ENCODE results near the gene RSL24D1. TPM values are rescaled to one million over a fixed set of nuclear protein-coding genes. Genes with fewer than 3 reads are reported as not detected.
"Not testable (repeated sequence)": the region's sequence is repeated elsewhere in the genome, so short reads cannot be mapped to it uniquely, and the experiment has no call there.

Gene RSL24D1
- total RNA-seq, 1 experiment from 2014 or later = 64.8 TPM

DNA sequence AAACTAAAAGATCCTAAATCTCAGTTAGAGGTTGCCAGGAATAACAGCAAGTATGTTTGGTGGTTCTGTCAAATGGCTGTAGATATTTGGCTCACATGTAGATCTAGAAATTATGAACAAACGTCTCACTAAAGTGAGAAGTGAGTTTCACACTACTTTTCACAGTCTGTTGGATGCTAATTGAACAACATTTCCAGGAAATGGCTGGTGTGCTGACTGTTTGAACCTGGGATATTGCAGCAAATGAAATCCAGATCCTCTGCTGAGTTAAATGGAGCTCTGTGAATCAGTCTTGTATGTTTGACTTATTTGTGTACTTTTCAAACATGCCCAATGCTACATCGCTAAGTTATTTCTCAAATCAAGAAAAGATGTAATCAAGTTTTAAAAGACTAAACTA lies 21.3 kb upstream of the RSL24D1 start:
- no peak for DNase-seq (ENCODE audit: low read depth)

DNA sequence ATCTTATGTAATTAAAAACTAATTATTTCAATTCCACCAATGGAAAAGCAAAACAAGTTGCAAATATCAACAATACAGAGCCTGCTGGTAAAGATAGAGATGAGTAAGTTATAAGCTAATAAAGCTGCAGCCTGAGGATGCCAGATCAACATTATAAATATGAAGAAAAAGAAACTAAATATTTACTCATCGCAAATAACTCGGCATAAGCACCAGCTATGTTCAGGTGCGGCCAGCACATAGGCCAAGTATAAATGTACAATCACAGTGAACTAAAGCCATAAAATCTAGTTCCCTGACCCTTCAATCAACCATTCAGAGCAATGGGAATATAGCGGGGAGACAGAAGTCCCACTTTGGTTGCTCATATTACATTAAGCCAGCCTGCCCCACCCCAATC lies 7.7 kb upstream of the RSL24D1 start:
- DNase-seq (ENCODE audit: low read depth) = no peak

DNA sequence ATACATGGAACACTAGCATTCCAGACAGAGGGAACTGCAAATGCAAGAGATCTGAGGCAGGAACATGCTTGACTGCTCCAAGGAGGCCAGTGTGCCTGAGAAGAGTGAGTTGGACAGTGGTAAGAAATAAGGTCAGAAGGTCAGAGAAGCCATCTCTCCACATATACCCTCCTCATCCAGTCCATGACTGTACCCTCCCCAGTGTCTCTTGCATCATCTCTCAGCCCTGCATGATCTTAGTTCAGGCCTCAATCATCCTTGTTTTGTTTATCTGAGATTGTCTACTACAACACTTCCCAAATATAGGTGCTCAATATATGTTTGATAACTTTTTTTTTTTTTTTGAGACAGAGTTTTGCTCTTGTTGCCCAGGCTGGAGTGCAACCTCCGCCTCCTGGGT lies 5.5 kb upstream of the RSL24D1 start:
- no peak for DNase-seq (ENCODE audit: low read depth)

DNA sequence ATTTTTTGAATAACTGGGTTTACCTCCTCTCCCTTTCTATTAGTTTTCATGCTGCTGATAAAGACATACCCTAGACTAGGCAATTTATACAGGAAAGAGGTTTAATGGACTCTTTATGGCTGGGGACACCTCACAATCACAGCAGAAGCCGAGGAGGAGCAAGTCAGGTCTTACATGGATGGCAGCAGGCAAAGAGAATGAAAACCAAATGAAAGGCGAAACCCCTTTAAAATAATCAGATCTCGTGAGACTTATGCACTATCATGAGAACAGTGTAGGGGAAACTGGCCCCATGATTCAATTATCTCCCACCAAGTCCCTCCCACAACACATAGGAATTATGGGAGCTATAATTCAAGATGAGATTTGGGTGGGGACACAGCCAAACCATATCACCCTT lies 2.0 kb upstream of the RSL24D1 start:
- DNase-seq (ENCODE audit: low read depth) = no peak

DNA sequence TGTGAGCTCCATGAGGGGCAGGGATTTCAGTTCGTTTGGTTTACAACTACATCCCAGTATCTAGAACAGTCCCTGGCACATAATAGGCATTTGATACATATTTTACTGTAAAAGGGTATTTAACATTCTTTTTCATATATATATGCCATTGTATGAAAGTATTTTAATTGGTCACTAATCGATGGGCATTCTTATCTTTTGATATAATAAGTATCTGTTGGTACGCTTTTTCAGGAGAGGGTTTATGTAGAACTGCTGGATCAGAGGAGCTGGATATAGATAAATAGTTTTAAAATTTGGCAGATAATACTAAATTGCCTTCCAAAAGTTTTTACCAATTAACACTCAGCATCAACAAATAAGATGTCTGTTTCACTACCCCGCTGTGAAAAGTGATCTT lies 978 bp upstream of the RSL24D1 start:
- no peak for DNase-seq (ENCODE audit: low read depth)

DNA sequence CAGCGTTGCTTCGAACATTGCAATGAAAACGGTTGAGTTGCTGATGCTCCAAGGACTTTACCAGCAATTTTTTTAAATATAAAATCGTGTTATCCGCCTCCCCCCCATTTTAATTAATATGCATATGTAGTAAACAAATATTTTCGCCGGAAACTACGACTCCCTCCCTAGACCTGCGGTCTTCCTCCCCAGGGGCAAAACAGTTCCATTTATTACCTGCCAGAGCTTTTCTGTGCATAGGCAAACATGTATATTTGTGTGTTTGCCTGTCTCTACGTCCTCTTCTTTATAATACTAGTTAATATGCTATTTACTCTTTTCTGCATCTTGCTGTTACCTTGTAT lies 593 bp upstream of the RSL24D1 start:
- DNase-seq (ENCODE audit: low read depth) = no peak

DNA sequence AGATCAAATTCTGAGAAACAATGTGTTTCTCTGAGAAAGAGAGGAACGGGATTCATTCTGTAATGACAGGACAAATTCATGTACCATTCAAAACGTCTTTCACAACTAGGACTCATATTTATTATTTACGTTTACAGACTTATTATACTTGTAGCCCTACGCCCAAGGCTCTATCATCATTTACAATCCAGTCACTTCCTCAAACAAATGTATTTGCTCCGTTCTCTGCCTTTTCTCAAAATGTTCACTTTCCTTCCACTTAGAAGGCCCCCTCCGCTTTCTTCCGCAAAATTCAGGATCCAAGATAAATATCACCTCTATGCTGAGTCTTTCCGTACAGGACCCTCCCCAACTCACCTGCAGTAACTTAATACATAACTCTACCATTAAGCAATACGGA lies 745 bp downstream of the RSL24D1 start:
- no peak for DNase-seq (ENCODE audit: low read depth)

DNA sequence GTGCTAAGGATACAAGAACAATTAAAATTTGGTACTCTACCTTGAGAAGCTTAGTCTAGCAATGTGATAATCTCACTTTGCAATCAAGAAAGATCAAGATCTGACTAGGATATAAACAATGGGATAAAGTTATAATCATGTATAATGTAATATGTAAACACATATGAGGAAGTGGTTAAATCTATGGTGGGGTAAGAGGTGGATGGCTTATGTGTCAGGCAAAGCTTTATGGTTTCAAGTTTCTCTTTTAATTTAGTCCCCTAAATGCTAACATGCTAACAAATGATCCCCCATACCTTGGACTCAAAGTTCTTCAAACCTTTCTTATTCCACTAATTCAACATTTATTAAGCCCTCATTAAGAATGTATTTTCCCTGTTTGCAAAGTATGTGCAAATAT lies 2.5 kb downstream of the RSL24D1 start:
- no peak for DNase-seq (ENCODE audit: low read depth)

DNA sequence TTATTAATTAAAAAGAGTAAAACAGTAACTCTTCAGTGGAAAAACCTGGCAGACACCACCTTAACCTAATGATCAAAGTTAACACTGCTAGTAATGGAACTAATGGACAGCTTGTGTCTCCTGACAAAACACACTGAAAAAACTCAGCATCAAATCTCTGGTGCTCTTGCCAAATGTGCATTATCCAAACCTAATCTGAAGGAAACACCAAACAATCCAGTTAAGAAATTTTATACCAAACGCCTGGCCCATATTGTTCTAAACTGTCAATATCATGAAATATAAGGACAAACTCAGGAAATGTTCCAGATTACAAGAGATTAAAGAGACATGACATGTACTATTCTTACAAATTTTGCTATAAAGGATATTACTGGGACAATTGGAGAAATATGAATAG lies 10.4 kb downstream of the RSL24D1 start:
- DNase-seq (ENCODE audit: low read depth) = no peak

DNA sequence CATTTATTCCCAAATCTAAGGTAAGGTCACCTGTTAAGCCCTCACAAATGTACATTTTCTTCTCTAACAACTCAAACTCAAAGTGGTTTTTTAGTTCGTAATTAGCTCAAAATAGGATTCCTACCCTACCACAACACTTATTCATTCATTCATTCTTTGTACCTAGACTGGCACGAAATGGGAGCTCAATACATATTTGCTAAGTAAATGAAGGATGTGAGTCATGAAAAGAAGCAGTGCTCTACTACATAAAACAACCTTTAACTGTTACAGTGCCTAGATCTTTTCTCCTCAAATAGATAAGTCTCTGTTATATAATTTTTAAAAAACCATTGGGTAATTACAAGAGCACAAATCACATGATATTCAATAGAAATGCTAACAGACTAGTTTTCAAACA lies 13.1 kb downstream of the RSL24D1 start:
- DNase-seq (ENCODE audit: low read depth) = no peak

DNA sequence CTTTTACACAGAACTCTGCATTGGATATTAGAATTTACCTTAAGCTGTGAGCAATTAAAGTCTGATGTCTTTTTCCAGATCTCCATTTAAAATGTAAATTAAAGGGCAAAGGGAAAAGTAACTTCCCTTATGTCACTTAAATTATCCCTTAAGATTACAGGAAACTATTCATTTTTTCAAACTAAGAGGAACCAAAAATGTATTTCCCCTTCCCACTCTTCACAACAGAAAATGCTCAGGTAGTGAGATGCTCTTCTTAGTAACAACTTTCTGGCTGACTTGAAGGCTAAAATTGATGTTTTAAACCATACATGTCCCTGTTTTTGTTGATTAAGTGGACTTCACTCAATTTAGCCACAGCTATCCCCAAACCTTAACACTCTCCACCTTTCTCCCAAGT lies 17.6 kb downstream of the RSL24D1 start:
- DNase-seq (ENCODE audit: low read depth) = no peak

DNA sequence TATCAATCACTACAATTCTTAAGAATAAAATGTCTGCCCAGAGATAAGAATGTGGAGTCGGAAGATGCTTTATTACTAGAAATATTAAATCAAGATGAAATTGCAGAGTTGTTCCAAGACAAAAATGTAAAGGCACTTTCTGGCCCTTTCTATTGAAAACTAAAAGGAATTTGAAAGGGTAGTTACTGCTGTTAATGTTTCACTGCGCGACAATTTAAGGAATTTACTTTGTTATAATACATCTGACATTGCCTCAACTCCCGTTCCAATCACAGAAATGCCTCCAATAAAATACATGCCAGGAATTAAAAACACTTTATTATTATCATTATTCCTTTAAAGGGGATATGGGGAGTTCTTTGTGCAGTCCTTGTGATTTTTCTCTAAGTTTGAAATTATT lies 26.4 kb downstream of the RSL24D1 start:
- no peak for DNase-seq (ENCODE audit: low read depth)

DNA sequence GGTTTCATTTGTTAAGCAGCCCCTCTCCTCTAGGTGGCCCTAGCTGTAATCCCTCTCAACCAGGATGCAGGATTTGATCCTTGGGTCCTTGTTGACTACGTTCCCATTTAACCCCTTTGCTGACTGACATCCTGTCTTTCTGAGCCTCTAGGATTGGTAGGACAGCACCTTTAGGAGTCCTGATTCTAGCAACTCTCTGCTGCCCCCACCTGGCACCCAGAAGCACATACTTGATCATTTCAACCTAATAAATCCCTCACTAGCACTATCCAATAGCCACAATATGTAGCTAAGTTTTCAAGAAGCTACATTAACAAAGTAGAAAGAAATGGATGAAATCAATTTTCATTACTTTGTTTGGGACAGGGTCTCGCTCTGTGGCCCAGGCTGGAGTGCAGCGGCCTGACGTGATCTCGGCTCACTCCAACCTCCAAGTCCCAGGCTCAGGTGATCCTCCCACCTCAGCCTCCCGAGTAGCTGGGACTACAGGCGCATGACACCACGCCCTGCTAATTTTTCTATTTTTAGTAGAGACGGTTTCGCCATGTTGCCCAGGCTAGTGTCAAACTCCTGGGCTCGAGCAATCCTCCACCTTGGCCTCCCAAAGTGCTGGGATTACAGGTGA lies 28.3 kb downstream of the RSL24D1 start:
- DNase-seq (ENCODE audit: low read depth) = peak; percentile 63

DNA sequence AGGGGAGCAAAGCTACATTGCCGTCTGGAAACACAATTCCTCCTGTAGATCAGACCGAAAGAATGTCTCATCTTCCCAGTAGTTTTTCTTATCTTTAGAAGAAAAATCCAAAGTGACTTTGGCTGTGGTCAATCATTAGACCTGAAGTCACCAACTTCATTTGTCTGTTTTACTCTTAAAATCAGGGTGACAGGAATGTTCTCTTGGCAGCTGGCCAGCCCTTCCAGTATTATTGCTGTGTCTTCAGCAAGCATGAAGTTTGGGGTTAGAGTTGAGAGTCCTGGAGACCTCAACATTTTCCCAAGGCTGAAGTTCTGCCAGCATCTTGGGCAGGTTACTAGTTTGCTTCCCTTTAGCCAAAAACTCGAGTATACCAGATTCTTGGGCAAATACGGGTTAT lies 32.5 kb downstream of the RSL24D1 start:
- no peak for DNase-seq (ENCODE audit: low read depth)

DNA sequence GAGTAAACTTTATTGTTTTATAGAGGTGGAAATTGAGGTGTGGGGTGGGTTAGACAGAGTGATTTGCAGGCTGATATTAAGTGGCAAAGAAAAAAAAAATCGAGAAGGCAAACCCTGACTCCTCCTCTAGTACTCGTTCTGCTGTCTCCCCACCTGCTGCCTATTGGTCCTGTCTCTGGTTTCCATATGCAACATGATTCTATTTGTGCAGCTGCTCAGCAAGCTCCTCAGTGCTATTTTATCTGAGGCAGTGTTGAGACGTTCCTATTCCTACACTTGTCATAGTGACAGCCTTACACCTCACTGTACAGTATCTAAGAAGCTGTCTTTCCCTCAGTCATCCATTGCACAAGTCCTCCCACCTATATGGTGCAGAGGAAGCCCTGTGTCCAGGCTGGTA lies 45.1 kb downstream of the RSL24D1 start:
- DNase-seq (ENCODE audit: low read depth) = peak; percentile 37

DNA sequence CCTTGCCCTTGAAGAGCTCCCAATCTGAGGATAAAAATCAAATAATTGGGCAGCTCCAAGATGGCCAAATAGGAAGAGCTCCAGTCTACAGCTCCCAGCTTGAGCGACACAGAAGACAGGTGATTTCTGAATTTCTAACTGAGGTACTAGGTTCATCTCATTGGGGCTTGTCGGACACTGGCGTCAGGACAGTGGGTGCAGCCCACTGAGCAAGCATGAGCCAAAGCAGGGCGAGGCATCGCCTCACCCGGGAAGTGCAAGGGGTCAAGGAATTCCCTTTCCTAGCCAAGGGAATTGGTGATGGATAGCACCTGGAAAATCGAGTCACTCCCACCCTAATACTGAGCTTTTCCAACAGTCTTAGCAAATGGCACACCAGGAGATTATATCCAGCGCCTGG lies 53.6 kb downstream of the RSL24D1 start:
- DNase-seq (ENCODE audit: low read depth) = not testable (repeated sequence)

DNA sequence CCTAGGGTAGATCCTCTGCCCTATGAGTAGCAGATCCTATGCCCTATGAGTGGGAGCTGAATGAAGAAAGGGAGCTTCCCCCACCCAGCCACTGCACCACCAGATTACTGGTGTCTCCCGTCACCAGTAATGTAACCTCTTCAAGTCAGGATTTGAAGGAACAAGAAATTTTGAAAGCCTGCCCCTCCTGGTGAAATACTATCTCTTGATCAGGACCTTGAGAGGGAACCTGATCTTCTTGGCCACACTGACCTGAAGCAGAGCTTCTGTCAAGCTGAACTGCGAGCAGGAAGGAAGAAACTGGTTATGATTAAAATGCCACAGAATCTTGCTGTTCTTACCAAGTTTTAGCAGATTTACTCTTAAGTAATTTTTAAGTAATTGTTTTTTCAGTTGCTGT lies 62.8 kb downstream of the RSL24D1 start:
- no peak for DNase-seq (ENCODE audit: low read depth)

DNA sequence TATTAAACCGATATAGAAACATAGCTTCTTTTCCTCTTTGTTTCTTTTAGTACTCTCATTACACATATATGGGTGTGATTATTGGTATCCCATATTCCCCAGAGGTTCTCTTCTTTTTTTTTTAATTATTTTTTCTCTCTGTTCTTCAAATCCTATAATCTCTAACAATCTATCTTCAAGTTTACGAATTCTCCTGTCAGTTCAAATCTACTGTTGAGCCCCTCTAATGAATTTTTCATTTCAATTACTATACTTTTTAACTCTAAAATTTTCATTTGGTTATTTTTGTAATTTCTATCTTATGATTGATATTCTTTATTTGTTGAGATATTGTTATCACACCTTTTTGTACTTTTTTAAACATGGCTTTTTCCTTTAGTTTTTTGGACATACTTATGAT lies 64.1 kb downstream of the RSL24D1 start:
- DNase-seq (ENCODE audit: low read depth) = no peak

Other genes starting within 250 kb of the RSL24D1 start
- 4.0 and 5.6 TPM in 2 replicates for gene RAB27A, start 92.9 kb upstream of the RSL24D1 start, total RNA-seq (2014; rRNA removed)
- gene PIGBOS1, start 122.2 kb upstream of the RSL24D1 start, total RNA-seq (2014; rRNA removed) = 7.0 and 15.0 TPM in 2 replicates
- 12.9 and 19.7 TPM in 2 replicates for gene PIGB, start 122.3 kb upstream of the RSL24D1 start, total RNA-seq (2014; rRNA removed)
- 43.2 and 43.5 TPM in 2 replicates for gene CCPG1, start 211.4 kb upstream of the RSL24D1 start, total RNA-seq (2014; rRNA removed)
- gene PIERCE2, start 211.6 kb upstream of the RSL24D1 start, total RNA-seq (2014; rRNA removed) = 3.4 and 4.6 TPM in 2 replicates

Data from LHCN-M2 (cell line).